Liver (tissue), 9 donors: Measurements from ENCODE around the gene HVCN1. TPM values are rescaled to one million over a fixed set of nuclear protein-coding genes. Genes with fewer than 3 reads are reported as not detected.
A peak's percentile ranks its signal among the peaks of the same experiment; 100 is the strongest.

Experiments used
- DNase-seq: peaks from one replicate; pipeline ENCODE4 v3.0.0-alpha.2; 2017; ENCODE audit warnings: low spot score
- H3K27ac ChIP-seq, 2 donors: one replicate each; pipeline ENCODE4 v1.7.0; 2013; ENCODE audit warnings: inconsistent platforms in 2 of 2, low read length in 2 of 2, control low read depth in 1 of 2, low read depth in 1 of 2, mild to moderate bottlenecking in 1 of 2
- H3K27me3 ChIP-seq, 4 donors: one replicate each; pipeline versions ENCODE4 v1.6.1 to v1.7.0; 2013; ENCODE audit warnings: low read length in 3 of 4, inconsistent platforms in 1 of 4, mild to moderate bottlenecking in 1 of 4, moderate library complexity in 1 of 4; ENCODE audit not compliant: control insufficient read depth in 4 of 4, insufficient read depth in 4 of 4
- H3K36me3 ChIP-seq, 4 donors: one replicate each; pipeline versions ENCODE4 v1.6.1 to v1.7.0; 2013; ENCODE audit warnings: low read length in 3 of 4, mild to moderate bottlenecking in 3 of 4, low read depth in 1 of 4, moderate library complexity in 1 of 4; ENCODE audit not compliant: control insufficient read depth in 4 of 4, insufficient read depth in 3 of 4
- H3K4me1 ChIP-seq, 4 donors: one replicate each; pipeline versions ENCODE4 v1.6.1 to v1.7.0; 2013; ENCODE audit warnings: low read length in 3 of 4, mild to moderate bottlenecking in 3 of 4, moderate library complexity in 1 of 4; ENCODE audit not compliant: control insufficient read depth in 4 of 4, insufficient read depth in 4 of 4
- H3K4me3 ChIP-seq, 3 donors: one replicate each; pipeline versions ENCODE4 v1.6.1 to v1.7.0; 2013; ENCODE audit warnings: low read length in 3 of 3, control low read depth in 1 of 3, low read depth in 1 of 3, mild to moderate bottlenecking in 1 of 3
- H3K9ac ChIP-seq, 2 donors: one replicate each; pipeline ENCODE4 v1.7.0; 2013; ENCODE audit warnings: low read length in 2 of 2, mild to moderate bottlenecking in 2 of 2, moderate library complexity in 2 of 2, control low read depth in 1 of 2, low read depth in 1 of 2
- H3K9me3 ChIP-seq, 4 donors: one replicate each; pipeline versions ENCODE4 v1.6.1 to v1.7.0; 2013; ENCODE audit warnings: low read length in 3 of 4; ENCODE audit not compliant: control insufficient read depth in 4 of 4
- EGR1 ChIP-seq, 2 donors: IDR thresholded peaks; 2 replicates each; pipeline ENCODE4 v1.6.1; 2016 to 2018; ENCODE audit warnings: antibody characterized with exemption in 2 of 2, low read depth in 2 of 2
- FOXA1 ChIP-seq: IDR thresholded peaks from 2 replicates; pipeline ENCODE4 v1.6.1; 2016; ENCODE audit warnings: antibody characterized with exemption
- FOXA2 ChIP-seq: IDR thresholded peaks from 2 replicates; pipeline ENCODE4 v1.6.1; 2016; ENCODE audit warnings: antibody characterized with exemption
- GABPA ChIP-seq, 2 donors: IDR thresholded peaks in 1 of 2; conservative IDR thresholded peaks in 1 of 2; 2 replicates each; pipeline ENCODE4 v1.6.1; 2016; ENCODE audit warnings: antibody characterized with exemption in 2 of 2, mild to moderate bottlenecking in 1 of 2, moderate library complexity in 1 of 2
- HNF4A ChIP-seq, 2 donors: conservative IDR thresholded peaks; 2 replicates each; pipeline ENCODE4 v1.6.1; 2016; ENCODE audit warnings: antibody characterized with exemption in 2 of 2, mild to moderate bottlenecking in 2 of 2
- HNF4G ChIP-seq: IDR thresholded peaks from 2 replicates; pipeline ENCODE4 v1.6.1; 2016; ENCODE audit warnings: antibody characterized with exemption
- JUND ChIP-seq, 2 donors: IDR thresholded peaks; 2 replicates each; pipeline ENCODE4 v1.6.1; 2016; ENCODE audit warnings: antibody characterized with exemption in 2 of 2
- RAD21 ChIP-seq, 2 donors: IDR thresholded peaks; 2 replicates each; pipeline ENCODE4 v1.6.1; 2016; ENCODE audit warnings: antibody characterized with exemption in 2 of 2, mild to moderate bottlenecking in 2 of 2
- RXRA ChIP-seq, 2 donors: IDR thresholded peaks; 2 replicates each; pipeline ENCODE4 v1.6.1; 2017 to 2018; ENCODE audit warnings: antibody characterized with exemption in 2 of 2, mild to moderate bottlenecking in 1 of 2
- SP1 ChIP-seq: IDR thresholded peaks from 2 replicates; pipeline ENCODE4 v1.6.1; 2018; ENCODE audit warnings: antibody characterized with exemption, mild to moderate bottlenecking
- YY1 ChIP-seq: IDR thresholded peaks from 2 replicates; pipeline ENCODE4 v1.6.1; 2016; ENCODE audit warnings: antibody characterized with exemption, mild to moderate bottlenecking
- WGBS: extraction: QIAGEN DNeasy Blood & Tissue Kit; methylation state at CpG from one replicate; pipeline ENCODE4 v1.1.7; 2013; 5-methylcytosine and 5-hydroxymethylcytosine counted together
- polyA plus RNA-seq, 2 donors: library from polyadenylated mRNA; stranded (reverse) in 1 of 2; unstranded in 1 of 2; fragments of 200-250 nt in 1 of 2; fragments of >200 nt in 1 of 2; fragmentation: Nextera tagmentation in 1 of 2; extraction: Ambion mirVana in 1 of 2; gene quantifications; one replicate each; pipeline versions ENCODE4 v1.2.1 to v1.2.3, GENCODE V29; 2013 to 2015
- total RNA-seq, 2 donors: library from RNA; depleted of rRNA; stranded (reverse); fragments of >200 nt; gene quantifications; one replicate each; pipeline ENCODE4 v1.2.3, GENCODE V29; 2014
- TF ChIP-seq, protein P1 (sequence below): fragments of 150-350 bp; IDR thresholded peaks from 2 replicates; pipeline ENCODE4 v1.5.1; 2017; ENCODE audit warnings: improper control_type of control experiment, low read depth, low read length; ENCODE audit not compliant: missing input control
- TF ChIP-seq, protein P2 (sequence below): IDR thresholded peaks from 2 replicates; pipeline ENCODE4 v1.6.1; 2016; ENCODE audit warnings: antibody characterized with exemption, mild to moderate bottlenecking
- TF ChIP-seq, protein P3 (sequence below): IDR thresholded peaks from 2 replicates; pipeline ENCODE4 v1.6.1; 2016; ENCODE audit warnings: antibody characterized with exemption
- TF ChIP-seq, protein P4 (sequence below): IDR thresholded peaks from 2 replicates; pipeline ENCODE4 v1.6.1; 2016; ENCODE audit warnings: antibody characterized with exemption
- TF ChIP-seq, protein P5 (sequence below): IDR thresholded peaks from 2 replicates; pipeline ENCODE4 v1.6.1; 2016; ENCODE audit warnings: antibody characterized with exemption
- donor health status: healthy.
- donor health status: healthy.
- donor health status: healthy.
- donor health status: healthy.
- donor health status: healthy.

Gene HVCN1
- total and polyA plus RNA-seq, 4 donors: 1.8 to 5.4 (median 2.5) TPM

DNA sequence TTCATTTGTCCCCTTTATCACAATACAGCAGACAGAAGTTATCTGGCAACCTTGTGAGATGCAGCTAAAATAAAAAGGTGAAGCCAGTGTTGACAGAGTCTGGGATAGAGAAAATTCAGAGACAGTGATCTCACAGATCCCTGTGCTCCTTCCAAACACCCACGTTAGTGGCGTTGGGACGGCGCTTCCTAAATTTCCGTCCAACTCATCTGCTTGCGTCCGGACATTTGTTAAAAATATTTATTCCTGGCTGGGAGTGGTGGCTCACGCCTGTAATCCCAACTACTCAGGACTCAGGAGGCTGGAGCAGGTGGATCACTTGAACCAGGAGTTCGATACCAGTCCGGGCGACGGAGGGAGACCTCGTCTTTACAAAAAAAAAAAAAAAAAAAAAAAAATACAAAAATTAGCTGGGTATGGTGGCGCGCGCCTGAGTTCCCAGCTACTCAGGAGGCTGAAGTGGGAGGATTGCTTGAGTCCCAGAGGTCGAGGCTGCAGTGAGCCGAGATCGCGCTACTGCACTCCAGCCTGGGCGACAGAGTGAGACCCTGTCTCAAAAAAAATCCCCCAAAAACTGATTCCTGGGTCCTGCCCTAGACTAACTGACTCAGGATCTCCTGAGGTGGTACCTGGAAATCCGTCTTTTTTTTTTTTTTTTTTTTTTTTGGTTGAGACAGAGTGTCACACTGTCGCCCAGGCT is 75.7 kb downstream of the HVCN1 start:
- peak overlapping the region; percentile 72 to 80 (median 77) for H3K4me3 ChIP-seq
- DNase-seq: no peak
- peak overlapping the region; percentile 64 to 72 for H3K9ac ChIP-seq
- no peaks in the 10 kb centered on the region for H3K27me3 ChIP-seq
- H3K9me3 ChIP-seq: no peaks in the 10 kb centered on the region
- H3K36me3 ChIP-seq: no peaks in the 10 kb centered on the region
- H3K4me1 ChIP-seq: peaks cover 0 to 8% (median 5%) of the 10 kb centered on the region in 4 donors
- WGBS: 83% methylated on average over 23 of the region's 23 CpGs
- TF ChIP-seq, protein P1, sequence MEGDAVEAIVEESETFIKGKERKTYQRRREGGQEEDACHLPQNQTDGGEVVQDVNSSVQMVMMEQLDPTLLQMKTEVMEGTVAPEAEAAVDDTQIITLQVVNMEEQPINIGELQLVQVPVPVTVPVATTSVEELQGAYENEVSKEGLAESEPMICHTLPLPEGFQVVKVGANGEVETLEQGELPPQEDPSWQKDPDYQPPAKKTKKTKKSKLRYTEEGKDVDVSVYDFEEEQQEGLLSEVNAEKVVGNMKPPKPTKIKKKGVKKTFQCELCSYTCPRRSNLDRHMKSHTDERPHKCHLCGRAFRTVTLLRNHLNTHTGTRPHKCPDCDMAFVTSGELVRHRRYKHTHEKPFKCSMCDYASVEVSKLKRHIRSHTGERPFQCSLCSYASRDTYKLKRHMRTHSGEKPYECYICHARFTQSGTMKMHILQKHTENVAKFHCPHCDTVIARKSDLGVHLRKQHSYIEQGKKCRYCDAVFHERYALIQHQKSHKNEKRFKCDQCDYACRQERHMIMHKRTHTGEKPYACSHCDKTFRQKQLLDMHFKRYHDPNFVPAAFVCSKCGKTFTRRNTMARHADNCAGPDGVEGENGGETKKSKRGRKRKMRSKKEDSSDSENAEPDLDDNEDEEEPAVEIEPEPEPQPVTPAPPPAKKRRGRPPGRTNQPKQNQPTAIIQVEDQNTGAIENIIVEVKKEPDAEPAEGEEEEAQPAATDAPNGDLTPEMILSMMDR: no peak
- TF ChIP-seq, protein P2, sequence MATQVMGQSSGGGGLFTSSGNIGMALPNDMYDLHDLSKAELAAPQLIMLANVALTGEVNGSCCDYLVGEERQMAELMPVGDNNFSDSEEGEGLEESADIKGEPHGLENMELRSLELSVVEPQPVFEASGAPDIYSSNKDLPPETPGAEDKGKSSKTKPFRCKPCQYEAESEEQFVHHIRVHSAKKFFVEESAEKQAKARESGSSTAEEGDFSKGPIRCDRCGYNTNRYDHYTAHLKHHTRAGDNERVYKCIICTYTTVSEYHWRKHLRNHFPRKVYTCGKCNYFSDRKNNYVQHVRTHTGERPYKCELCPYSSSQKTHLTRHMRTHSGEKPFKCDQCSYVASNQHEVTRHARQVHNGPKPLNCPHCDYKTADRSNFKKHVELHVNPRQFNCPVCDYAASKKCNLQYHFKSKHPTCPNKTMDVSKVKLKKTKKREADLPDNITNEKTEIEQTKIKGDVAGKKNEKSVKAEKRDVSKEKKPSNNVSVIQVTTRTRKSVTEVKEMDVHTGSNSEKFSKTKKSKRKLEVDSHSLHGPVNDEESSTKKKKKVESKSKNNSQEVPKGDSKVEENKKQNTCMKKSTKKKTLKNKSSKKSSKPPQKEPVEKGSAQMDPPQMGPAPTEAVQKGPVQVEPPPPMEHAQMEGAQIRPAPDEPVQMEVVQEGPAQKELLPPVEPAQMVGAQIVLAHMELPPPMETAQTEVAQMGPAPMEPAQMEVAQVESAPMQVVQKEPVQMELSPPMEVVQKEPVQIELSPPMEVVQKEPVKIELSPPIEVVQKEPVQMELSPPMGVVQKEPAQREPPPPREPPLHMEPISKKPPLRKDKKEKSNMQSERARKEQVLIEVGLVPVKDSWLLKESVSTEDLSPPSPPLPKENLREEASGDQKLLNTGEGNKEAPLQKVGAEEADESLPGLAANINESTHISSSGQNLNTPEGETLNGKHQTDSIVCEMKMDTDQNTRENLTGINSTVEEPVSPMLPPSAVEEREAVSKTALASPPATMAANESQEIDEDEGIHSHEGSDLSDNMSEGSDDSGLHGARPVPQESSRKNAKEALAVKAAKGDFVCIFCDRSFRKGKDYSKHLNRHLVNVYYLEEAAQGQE: no peak
- TF ChIP-seq EGR1 (IDR thresholded peaks at IDR 0.05; ENCODE audit: low read depth in 2 of 2) (no peak), FOXA1 (no peak)
- TF ChIP-seq, protein P3, sequence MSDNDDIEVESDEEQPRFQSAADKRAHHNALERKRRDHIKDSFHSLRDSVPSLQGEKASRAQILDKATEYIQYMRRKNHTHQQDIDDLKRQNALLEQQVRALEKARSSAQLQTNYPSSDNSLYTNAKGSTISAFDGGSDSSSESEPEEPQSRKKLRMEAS: no peak
- peak overlapping the region; percentile 36 to 61 for H3K27ac ChIP-seq

DNA sequence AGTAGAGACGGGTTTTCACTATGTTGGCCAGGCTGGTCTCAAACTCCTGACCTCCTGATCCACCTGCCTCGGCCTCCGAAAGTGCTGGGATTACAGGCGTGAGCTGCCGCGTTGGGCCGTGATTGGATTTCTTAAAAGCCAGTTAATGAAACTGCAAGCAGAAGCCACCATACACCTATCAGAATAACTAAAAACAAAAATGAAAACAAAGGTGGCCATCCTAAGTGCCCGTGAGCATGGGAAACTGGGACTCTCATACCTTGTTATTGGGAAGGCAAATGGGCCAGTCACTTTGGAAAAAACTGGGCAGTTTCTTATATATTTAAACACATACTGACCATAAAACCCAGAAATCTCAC is 82.7 kb downstream of the HVCN1 start:
- no peak overlapping the region for H3K4me3 ChIP-seq

More for the DNA sequence above, 82.7 kb downstream of the HVCN1 start:
- Histone ChIP-seq H3K27ac (no peak overlapping the region), H3K36me3 (no peaks in the 10 kb centered on the region), H3K9me3 (no peaks in the 10 kb centered on the region), H3K9ac (no peak overlapping the region), H3K4me1 (peaks cover 0 to 4% (median 0%) of the 10 kb centered on the region in 4 donors), H3K27me3 (no peaks in the 10 kb centered on the region)
- TF ChIP-seq, protein P1: no peak
- TF ChIP-seq, protein P4, sequence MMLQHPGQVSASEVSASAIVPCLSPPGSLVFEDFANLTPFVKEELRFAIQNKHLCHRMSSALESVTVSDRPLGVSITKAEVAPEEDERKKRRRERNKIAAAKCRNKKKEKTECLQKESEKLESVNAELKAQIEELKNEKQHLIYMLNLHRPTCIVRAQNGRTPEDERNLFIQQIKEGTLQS: no peak
- TF ChIP-seq, protein P5, sequence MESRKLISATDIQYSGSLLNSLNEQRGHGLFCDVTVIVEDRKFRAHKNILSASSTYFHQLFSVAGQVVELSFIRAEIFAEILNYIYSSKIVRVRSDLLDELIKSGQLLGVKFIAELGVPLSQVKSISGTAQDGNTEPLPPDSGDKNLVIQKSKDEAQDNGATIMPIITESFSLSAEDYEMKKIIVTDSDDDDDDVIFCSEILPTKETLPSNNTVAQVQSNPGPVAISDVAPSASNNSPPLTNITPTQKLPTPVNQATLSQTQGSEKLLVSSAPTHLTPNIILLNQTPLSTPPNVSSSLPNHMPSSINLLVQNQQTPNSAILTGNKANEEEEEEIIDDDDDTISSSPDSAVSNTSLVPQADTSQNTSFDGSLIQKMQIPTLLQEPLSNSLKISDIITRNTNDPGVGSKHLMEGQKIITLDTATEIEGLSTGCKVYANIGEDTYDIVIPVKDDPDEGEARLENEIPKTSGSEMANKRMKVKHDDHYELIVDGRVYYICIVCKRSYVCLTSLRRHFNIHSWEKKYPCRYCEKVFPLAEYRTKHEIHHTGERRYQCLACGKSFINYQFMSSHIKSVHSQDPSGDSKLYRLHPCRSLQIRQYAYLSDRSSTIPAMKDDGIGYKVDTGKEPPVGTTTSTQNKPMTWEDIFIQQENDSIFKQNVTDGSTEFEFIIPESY: no peak
- TF ChIP-seq EGR1 (IDR thresholded peaks at IDR 0.05; ENCODE audit: low read depth in 2 of 2) (no peak), HNF4G (no peak), FOXA1 (no peak), HNF4A (conservative IDR thresholded peaks at IDR 0.05) (no peak), SP1 (no peak), RXRA (IDR thresholded peaks at IDR 0.05) (no peak), GABPA (IDR thresholded peaks at IDR 0.05 in 1 of 2, conservative IDR thresholded peaks at IDR 0.05 in 1 of 2) (no peak), RAD21 (IDR thresholded peaks at IDR 0.05) (no peak), YY1 (no peak), FOXA2 (no peak), JUND (IDR thresholded peaks at IDR 0.05) (no peak)
- TF ChIP-seq, protein P3: no peak
- TF ChIP-seq, protein P2: no peak
- 91% methylated on average over 8 of the region's 8 CpGs for WGBS
- no peak for DNase-seq
